ENCODE measurements around the gene TTF2. TPM values are rescaled to one million over a fixed set of nuclear protein-coding genes. Genes with fewer than 3 reads are reported as not detected.
"Not testable (repeated sequence)": the region's sequence is repeated elsewhere in the genome, so short reads cannot be mapped to it uniquely, and the experiment has no call there.

TTF2 gene
- total RNA-seq, 1 donor from 2014 or later, result 37.7 TPM

GRCh38 chr1:117147856-117148588, 87.9 kb downstream of the TTF2 start:
- ATAC-seq (ENCODE audit: low read depth), result no peak
- H3K9me3 Mint-ChIP-seq, result peaks cover 3% of the 10 kb centered on the region
- intact Hi-C loops (cut with micrococcal nuclease), result no loop called here
- no peak overlapping the region for H3K27ac Mint-ChIP-seq
- ChIA-PET CTCF (no interaction called here), POLR2A (no interaction called here)
- H3K4me1 Mint-ChIP-seq, result no peaks in the 10 kb centered on the region
- no peaks in the 10 kb centered on the region for H3K36me3 Mint-ChIP-seq (ENCODE audit: low read depth)
- DNase-seq, result no peak
- H3K27me3 Mint-ChIP-seq, result peaks cover 12% of the 10 kb centered on the region
- TF ChIP-seq CTCF (IDR thresholded peaks at IDR 0.05), result no peak
- no peak overlapping the region for H3K4me3 Mint-ChIP-seq

- DNase-seq, result no peak
- H3K4me3 Mint-ChIP-seq, result no peak overlapping the region
- ChIA-PET POLR2A (no interaction called here), CTCF (no interaction called here)
- no peak for TF ChIP-seq CTCF (IDR thresholded peaks at IDR 0.05)
- H3K9me3 Mint-ChIP-seq, result peaks cover 3% of the 10 kb centered on the region
- H3K36me3 Mint-ChIP-seq (ENCODE audit: low read depth), result no peaks in the 10 kb centered on the region
- H3K27me3 Mint-ChIP-seq, result peaks cover 12% of the 10 kb centered on the region
- no peak for ATAC-seq (ENCODE audit: low read depth)
- H3K4me1 Mint-ChIP-seq, result no peaks in the 10 kb centered on the region
- intact Hi-C loops (cut with micrococcal nuclease), result no loop called here
- no peak overlapping the region for H3K27ac Mint-ChIP-seq
Measured at GRCh38 chr1:117150316-117150715, 90.2 kb downstream of the TTF2 start.

GRCh38 chr1:117151305-117151704, 91.2 kb downstream of the TTF2 start:
- H3K4me1 Mint-ChIP-seq; CTCF ChIA-PET; H3K36me3 Mint-ChIP-seq (ENCODE audit: low read depth); H3K27me3 Mint-ChIP-seq; H3K9me3 Mint-ChIP-seq; intact Hi-C loops (cut with micrococcal nuclease); DNase-seq; ATAC-seq (ENCODE audit: low read depth); H3K4me3 Mint-ChIP-seq; H3K27ac Mint-ChIP-seq: not testable (repeated sequence)
- POLR2A ChIA-PET, result interaction anchor here (0.7 kb wide), 1 partner anchor 484 kb away, joined by 4 read pairs; the partner anchor contains the start of gene IGSF3

Other genes starting within 250 kb of the TTF2 start
- not detected in 2 replicates for gene PTGFRN, start 150.4 kb upstream of the TTF2 start, total RNA-seq
- gene CD101, start 58.6 kb upstream of the TTF2 start, total RNA-seq, result 0.42 and 0.46 TPM in 2 replicates
- gene TRIM45, start 61.4 kb downstream of the TTF2 start, total RNA-seq, result 0.76 and 1.5 TPM in 2 replicates
- not detected in 2 replicates for gene VTCN1, start 150.6 kb downstream of the TTF2 start, total RNA-seq